Thyroid gland (tissue), 4 donors: ENCODE measurements around the gene TCERG1L.

Experiments
- CTCF ChIP-seq, 6 experiments: fragments of 200-600 bp in 3 of 6; fragments of 450-650 bp in 3 of 6; sonication (generic) in 3 of 6; IDR thresholded peaks; one replicate each; pipeline ENCODE4 v1.5.1; 2016 to 2019; ENCODE audit warnings: antibody characterized with exemption in 6 of 6, mild to moderate bottlenecking in 2 of 6, inconsistent platforms in 1 of 6, moderate library complexity in 1 of 6
- POLR2A ChIP-seq, 2 donors: fragments of 450-650 bp; IDR thresholded peaks; one replicate each; pipeline ENCODE4 v1.6.1; 2017; ENCODE audit warnings: antibody characterized with exemption in 2 of 2, mild to moderate bottlenecking in 2 of 2, moderate library complexity in 1 of 2

GRCh38 chr10:131116216-131116990 lies 195.1 kb downstream of the TCERG1L start:
- TF ChIP-seq CTCF (IDR thresholded peaks at IDR 0.05): no peak
- TF ChIP-seq POLR2A (IDR thresholded peaks at IDR 0.05): no peak
